A172 (cell line): Measurements from ENCODE around the gene DISP3. TPM values are rescaled to one million over a fixed set of nuclear protein-coding genes. Genes with fewer than 3 reads are reported as not detected.

Experiments used
- DNase-seq: peaks from one replicate; pipeline ENCODE4 v3.0.0-alpha.2; 2015; ENCODE audit warnings: low spot score
- total RNA-seq: library from RNA; depleted of rRNA; stranded (reverse); fragments of >200 nt; shearing (Covaris generic); gene quantifications from 2 replicates; pipeline ENCODE4 v1.2.3, GENCODE V29; 2014

DISP3 gene
- total RNA-seq, 1 experiment from 2014 or later: 0.14 TPM

GRCh38 chr1:11528611-11529261 lies 49.8 kb downstream of the DISP3 start:
- no peak for DNase-seq

DNA sequence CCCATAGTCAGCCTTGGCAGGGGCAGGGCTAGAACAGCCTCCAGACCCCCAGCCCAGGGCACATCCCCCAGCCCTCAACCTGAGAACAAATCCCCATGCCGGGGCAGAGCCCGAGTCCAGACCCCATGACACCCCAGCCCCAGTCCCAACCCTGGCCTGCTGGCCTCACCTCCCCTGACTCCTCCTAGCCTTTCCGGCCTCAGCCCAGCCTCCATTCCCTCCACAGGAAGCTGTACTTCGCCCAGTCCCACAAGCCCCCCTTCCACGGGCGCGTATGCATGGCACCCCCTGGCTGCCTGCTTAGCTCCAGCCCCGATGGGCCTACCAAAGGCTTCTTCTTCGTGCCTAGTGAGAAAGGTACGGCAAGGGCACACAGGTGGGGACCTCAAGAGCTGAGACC lies 50.4 kb downstream of the DISP3 start:
- DNase-seq: no peak

GRCh38 chr1:11529763-11530730 lies 51.1 kb downstream of the DISP3 start:
- no peak for DNase-seq

DNA sequence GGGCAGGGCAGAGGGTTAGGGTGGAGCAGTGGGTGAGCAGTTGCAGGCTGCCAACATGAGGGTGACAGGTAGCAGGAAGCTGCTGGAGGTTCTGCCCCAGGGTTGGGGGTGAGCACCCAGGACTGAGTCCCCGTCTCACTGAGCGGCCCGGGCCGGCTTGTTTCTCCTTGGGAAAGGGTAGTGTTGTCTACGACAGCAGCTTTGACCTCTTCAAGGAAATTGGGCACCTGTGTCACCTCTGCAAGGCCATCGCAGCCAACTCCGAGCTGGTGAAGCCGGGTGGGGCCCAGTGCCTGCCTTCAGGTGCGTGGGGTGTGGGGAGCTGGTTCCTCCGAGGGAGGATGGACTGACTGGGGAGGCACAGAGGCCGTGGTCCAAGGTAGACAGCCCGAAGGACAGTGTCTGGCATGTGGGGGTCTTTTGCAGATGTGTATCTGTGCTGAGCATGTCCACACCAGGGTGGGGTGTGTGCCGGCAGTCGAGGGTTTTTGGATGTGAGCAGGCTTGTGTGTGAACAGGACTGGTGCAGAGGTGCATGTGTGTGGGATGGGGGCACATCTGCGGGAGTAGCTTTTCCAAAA lies 51.9 kb downstream of the DISP3 start:
- DNase-seq: no peak

DNA sequence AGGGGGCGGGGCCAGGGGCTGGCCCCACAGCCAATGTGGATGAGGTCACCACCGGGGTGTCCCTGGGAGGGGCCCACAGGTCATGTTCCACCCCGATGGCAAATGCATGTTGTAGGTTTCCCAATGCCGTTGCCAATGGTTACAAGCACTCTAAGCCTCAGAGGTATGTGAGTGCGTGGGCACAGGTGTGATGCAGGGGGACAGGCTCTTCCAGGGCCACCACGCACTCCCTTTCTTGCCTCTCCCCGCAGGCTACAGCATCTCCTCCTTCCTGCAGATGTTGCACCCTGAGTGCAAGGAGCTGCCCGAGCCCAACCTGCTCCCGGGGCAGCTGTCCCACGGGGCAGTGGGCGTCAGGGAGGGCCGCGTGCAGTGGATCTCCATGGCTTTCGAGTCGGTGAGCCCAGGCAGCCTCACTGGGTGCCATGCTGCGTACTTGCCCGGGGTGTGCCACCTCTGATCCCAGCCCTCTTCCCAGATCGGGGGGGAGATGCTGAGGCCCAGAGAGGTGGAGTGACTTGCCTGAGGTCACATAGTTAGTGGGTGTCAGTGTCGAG lies 52.4 kb downstream of the DISP3 start:
- DNase-seq: no peak

- DNase-seq: no peak
Observed at GRCh38 chr1:11531943-11532342, 53.0 kb downstream of the DISP3 start.

DNA sequence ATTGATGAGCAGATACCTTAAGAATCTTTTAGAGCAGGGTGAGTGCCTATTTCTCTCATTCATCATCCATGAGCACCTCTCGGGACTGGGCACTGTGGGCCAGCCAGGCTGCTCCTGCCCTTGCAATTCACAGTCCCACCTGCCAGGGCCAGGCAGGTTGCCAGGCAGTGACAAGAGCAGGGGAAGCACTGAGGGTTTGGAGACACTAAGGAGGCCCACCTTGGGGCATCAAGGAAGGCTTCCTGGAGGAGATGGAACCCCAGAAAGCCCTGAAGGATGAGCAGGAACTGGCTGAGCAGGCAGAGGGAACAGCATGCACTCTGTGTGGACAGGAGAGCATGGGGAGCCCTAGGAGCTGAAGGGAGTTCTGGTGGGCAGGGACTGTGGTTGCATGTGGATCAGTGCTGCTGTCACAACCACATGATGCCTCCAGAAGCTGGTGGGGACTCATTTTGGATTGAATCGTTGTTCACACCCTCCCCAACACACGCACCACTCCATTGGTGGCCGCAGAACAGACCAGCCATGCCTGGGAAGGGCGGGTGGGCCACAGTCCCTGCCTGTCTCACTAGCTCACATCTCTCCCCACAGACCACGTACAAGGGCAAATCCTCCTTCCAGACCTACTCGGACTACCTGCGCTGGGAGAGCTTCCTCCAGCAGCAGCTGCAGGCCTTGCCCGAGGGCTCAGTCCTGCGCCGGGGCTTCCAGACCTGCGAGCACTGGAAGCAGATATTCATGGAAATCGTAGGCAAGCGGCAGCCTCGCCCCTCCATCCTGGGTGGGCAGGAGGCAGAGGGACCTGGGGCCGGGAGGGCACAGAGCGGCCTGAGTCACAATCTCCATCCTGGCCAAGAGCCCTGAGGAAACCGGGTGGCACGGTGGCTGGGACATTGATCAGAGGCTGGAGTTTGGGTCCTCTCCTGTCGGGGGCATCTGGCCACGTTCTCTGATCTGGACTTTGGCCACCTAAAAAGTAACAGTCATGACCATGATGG lies 55.1 kb downstream of the DISP3 start:
- DNase-seq: no peak

GRCh38 chr1:11534846-11535245 lies 55.9 kb downstream of the DISP3 start:
- no peak for DNase-seq

GRCh38 chr1:11535316-11535715 lies 56.4 kb downstream of the DISP3 start:
- DNase-seq: no peak

DNA sequence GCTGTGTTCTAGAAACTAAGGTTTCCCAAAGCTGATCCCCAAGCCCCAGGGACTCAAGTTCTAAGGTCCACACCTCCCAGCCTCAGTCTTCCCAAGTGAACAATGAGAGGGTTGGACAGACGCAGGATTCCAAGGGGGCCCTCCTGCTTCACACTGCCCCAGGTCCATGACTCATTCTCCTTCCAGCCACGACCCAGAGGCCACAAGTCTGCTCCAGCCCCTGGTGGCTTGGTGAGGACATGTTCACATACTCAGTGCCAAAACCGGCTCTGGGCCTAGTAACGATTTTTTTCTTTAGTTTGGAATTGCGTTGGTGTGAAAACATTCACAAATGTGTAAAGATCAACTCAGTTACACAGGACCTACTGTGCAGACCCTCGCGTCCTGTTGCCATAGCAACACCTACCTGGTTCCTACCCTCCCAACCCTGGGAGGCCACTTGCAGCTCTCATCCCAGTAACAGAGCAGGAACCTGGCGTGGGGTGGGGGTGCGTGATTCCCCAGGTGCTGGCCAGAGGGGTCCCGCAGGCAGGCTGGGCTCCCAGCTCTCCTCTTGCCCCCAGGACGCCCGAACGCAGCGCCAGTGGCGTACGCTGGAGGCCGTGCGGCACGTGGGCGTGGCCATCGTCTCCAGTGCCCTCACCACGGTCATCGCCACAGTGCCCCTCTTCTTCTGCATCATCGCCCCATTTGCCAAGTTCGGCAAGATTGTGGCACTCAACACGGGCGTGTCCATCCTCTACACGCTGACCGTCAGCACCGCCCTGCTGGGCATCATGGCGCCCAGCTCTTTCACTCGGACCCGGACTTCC lies 57.0 kb downstream of the DISP3 start:
- DNase-seq: no peak

DNA sequence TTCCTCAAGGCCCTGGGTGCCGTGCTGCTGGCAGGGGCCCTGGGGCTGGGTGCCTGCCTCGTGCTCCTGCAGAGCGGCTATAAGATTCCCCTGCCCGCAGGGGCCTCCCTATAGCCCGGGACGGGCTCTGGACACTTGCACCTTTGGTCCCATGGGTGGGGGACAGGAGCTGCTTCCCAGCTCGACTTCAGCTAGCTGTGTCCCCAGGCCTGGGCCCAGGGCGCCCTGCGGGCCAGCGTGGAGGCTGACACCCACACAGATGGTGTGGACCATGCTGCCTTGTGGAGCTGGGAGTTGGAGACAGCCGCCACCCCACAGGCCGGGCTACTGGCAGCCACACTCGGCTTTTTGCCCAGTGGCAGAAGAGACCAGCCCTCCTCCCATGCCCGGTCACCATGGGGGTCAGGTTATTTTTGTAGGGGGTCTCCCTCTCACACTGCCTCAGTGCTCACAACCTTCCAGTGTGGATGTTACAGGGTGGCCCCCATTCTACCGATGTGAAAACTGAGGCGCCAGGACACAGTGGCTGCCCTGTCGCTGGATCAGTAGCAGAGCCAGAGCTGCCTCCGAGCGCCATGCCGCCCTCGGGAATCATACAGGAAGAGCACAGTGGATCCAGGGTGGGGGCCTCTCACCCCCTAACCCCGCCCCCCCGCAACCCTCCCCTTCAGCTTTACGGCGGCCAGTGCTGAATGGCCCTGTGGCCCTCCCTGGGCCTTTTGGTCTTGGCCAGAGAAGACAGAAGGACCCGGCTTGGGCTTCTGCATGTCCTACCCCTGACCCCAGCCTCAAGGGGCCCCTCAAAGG lies 57.8 kb downstream of the DISP3 start:
- no peak for DNase-seq

GRCh38 chr1:11537380-11537764 lies 58.4 kb downstream of the DISP3 start:
- no peak for DNase-seq

GRCh38 chr1:11537854-11538591 lies 59.1 kb downstream of the DISP3 start:
- DNase-seq: no peak

- no peak for DNase-seq
Observed at GRCh38 chr1:11538886-11539285, 59.9 kb downstream of the DISP3 start.

DNA sequence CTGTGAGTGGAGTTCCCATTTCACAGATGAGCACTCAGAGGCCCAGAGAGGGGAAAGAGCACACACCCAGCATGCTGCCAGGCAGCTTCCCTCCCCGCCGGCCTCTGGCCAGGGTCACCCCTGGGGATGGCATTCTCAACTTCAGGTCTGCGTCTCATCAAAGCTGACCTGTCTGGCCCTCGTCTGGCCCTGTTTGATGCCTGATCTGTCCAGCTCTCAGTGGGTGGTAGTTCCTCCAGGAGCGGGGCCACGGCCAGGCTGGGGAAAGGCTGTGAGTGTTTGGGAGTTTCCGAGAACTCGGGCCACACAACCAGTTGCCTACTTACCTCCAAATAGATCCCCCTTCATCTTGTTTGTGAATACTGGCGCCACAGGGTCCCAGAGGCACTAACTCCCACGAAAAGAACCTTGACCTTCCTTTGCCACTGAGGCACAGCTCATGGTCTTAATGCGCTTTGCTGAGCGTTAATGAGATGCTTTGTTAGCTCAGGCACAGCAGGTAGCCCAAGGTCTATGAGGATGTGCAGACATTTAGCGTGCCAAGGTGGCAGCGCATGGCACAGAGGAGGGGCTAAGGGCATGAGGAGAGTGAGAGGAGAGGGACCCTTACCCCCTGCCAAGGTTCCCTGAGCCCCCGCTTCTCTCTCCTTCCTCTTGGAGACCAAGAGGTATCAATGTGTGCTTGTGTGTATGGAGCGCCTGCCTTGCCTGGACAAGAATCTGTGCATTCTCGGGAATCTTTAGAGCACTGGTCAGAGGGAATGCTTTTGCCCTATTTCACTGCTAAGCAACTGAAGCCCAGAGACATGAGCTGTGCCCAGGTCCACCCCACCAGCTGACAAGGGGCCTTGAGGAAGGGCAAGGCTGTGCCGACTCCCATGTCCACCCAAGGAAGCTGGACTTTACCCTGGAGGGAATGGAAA lies 61.2 kb downstream of the DISP3 start:
- no peak for DNase-seq

- DNase-seq: no peak
Observed at GRCh38 chr1:11540773-11541160, 61.8 kb downstream of the DISP3 start.

DNA sequence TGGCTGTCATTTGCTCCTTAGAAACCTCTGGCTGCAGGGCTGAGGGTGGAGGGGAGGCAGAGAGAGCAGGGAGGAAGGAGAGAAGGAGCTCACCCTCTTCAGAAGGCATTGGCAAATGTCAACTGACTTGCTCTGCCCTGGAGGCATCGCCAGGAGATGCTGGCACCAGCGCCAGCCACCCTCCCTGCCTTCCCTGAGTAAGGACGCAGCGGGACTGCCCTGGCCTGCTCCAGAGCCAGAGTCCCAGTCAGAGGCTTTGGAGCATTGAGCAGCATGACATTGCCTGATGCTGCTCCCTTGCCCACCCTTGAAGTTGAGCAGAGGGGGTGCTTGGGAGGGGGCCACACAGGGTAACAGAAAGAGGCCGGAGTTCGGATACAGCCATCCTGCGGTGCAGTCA lies 62.3 kb downstream of the DISP3 start:
- DNase-seq: no peak

DNA sequence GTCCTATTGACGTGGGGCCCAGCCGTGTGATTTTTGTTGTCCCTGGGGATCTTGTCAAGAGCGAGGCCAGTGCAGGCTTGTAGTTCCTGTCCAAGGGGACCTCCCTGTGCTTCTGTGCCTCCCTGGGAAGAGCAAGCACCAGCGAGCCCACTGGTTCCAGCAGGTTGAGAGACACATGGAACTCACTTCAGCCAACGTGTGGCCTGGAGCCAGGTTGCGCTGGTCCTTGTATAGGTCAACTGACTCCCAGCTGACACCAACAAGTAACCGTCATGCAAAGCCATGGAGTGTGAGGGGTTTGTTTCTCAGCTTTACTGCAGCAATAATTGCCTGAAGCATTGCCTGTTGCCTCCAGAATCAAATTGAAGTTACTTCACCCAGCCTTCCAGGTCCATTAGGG lies 63.0 kb downstream of the DISP3 start:
- no peak for DNase-seq
